Hepatocyte (in vitro differentiated cells): Measurements from ENCODE around the gene ARFIP1. TPM values are rescaled to one million over a fixed set of nuclear protein-coding genes. Genes with fewer than 3 reads are reported as not detected.

Source experiments
- DNase-seq: peaks from one replicate; pipeline ENCODE4 v3.0.0-alpha.2; 2016; ENCODE audit warnings: low spot score
- H2AFZ ChIP-seq: fragments of 200-600 bp; sonication (generic); 2 replicates; pipeline ENCODE4 v1.6.0; 2016; ENCODE audit warnings: antibody characterized with exemption, mild to moderate bottlenecking
- H3K27ac ChIP-seq: fragments of 200-600 bp; sonication (generic); 2 replicates; pipeline ENCODE4 v1.5.1; 2016; ENCODE audit warnings: mild to moderate bottlenecking
- H3K27me3 ChIP-seq: fragments of 200-600 bp; sonication (generic); 2 replicates; pipeline ENCODE4 v1.6.1; 2016
- H3K36me3 ChIP-seq: fragments of 200-600 bp; sonication (generic); replicated peaks from 2 replicates; pipeline ENCODE4 v1.5.1; 2016; ENCODE audit warnings: low read depth; ENCODE audit not compliant: insufficient read depth
- H3K4me1 ChIP-seq: fragments of 200-600 bp; sonication (generic); 2 replicates; pipeline ENCODE4 v1.5.1; 2016; ENCODE audit warnings: mild to moderate bottlenecking, moderate library complexity; ENCODE audit not compliant: insufficient read depth
- H3K4me2 ChIP-seq: fragments of 200-600 bp; sonication (generic); 2 replicates; pipeline ENCODE4 v1.6.0; 2016
- H3K4me3 ChIP-seq: fragments of 200-600 bp; sonication (generic); 2 replicates; pipeline ENCODE4 v1.5.1; 2016; ENCODE audit warnings: mild to moderate bottlenecking
- H3K79me2 ChIP-seq: fragments of 200-600 bp; sonication (generic); 2 replicates; pipeline ENCODE4 v1.6.0; 2017; ENCODE audit warnings: mild to moderate bottlenecking
- H3K9me2 ChIP-seq: fragments of 200-600 bp; sonication (generic); replicated peaks from 2 replicates; pipeline ENCODE4 v1.6.0; 2017; ENCODE audit warnings: mild to moderate bottlenecking; ENCODE audit not compliant: insufficient read depth
- H3K9me3 ChIP-seq: fragments of 200-600 bp; sonication (generic); 2 replicates; pipeline ENCODE4 v1.5.1; 2016; ENCODE audit warnings: low read depth, mild to moderate bottlenecking
- H4K20me1 ChIP-seq: fragments of 200-600 bp; sonication (generic); 2 replicates; pipeline ENCODE4 v1.6.0; 2016; ENCODE audit warnings: mild to moderate bottlenecking; ENCODE audit not compliant: insufficient read depth, poor library complexity, severe bottlenecking
- EZH2 ChIP-seq: fragments of 200-600 bp; sonication (generic); IDR thresholded peaks from 2 replicates; pipeline ENCODE4 v1.6.1; 2016; ENCODE audit warnings: antibody characterized with exemption, mild to moderate bottlenecking, borderline replicate concordance
- EZH2phosphoT487 ChIP-seq: fragments of 200-600 bp; sonication (generic); IDR thresholded peaks from one replicate; pipeline ENCODE4 v1.6.1; 2018; ENCODE audit warnings: antibody characterized with exemption, mild to moderate bottlenecking, low read depth, moderate library complexity; ENCODE audit not compliant: unreplicated experiment, severe bottlenecking
- WGBS: methylation state at CpG from one replicate; pipeline ENCODE4 v1.1.6; 2016; ENCODE audit warnings: low lambda C conversion rate; ENCODE audit errors: missing lambda C conversion rate; 5-methylcytosine and 5-hydroxymethylcytosine counted together
- polyA plus RNA-seq: library from polyadenylated mRNA; unstranded; fragments of >200 nt; fragmentation: Nextera tagmentation; extraction: Ambion mirVana; gene quantifications from 2 replicates; pipeline ENCODE4 v1.2.1, GENCODE V29; 2016
- total RNA-seq: library from RNA; depleted of rRNA; stranded (reverse); fragments of >200 nt; gene quantifications from 2 replicates; pipeline ENCODE4 v1.2.3, GENCODE V29; 2014
- TF ChIP-seq, protein P1 (sequence below): fragments of 200-600 bp; sonication (generic); IDR thresholded peaks from 2 replicates; pipeline ENCODE4 v1.5.1; 2016; ENCODE audit warnings: antibody characterized with exemption, mild to moderate bottlenecking; ENCODE audit not compliant: poor library complexity

The ARFIP1 gene
- total and polyA plus RNA-seq, 2 experiments from 2014 or later = 21.7 to 39.1 TPM

DNA sequence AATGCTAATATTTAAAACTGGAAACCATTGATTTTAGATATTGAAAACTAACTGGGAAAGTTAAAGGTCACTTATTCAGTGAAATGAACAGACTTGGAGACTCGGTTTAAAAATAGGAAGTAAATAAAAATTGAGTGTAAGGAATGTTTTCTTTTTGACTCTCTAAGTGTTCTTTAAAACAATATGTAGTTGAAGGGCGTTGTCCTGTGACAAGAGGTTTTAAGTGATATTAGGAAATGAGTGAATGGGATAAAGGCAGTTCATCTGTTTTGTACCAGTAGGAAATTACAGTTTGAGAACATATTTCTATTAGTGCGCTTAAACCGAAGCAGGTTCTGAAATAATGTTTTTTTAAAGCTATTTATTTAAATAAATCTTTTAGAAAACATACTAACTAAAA is 77.2 kb downstream of the ARFIP1 start:
- peaks cover 16% of the 10 kb centered on the region for H3K9me3 ChIP-seq
- no peak overlapping the region for H3K4me3 ChIP-seq
- H2AFZ ChIP-seq = no peak overlapping the region
- H3K9me2 ChIP-seq = no peaks in the 10 kb centered on the region
- no peak for DNase-seq
- H4K20me1 ChIP-seq = no peaks in the 10 kb centered on the region
- H3K27ac ChIP-seq = no peak overlapping the region
- no peaks in the 10 kb centered on the region for H3K27me3 ChIP-seq
- 91% methylated on average over 4 of the region's 4 CpGs for WGBS
- no peaks in the 10 kb centered on the region for H3K4me1 ChIP-seq
- peaks cover 30% of the 10 kb centered on the region for H3K79me2 ChIP-seq
- no peak overlapping the region for H3K4me2 ChIP-seq
- TF ChIP-seq, protein P1, sequence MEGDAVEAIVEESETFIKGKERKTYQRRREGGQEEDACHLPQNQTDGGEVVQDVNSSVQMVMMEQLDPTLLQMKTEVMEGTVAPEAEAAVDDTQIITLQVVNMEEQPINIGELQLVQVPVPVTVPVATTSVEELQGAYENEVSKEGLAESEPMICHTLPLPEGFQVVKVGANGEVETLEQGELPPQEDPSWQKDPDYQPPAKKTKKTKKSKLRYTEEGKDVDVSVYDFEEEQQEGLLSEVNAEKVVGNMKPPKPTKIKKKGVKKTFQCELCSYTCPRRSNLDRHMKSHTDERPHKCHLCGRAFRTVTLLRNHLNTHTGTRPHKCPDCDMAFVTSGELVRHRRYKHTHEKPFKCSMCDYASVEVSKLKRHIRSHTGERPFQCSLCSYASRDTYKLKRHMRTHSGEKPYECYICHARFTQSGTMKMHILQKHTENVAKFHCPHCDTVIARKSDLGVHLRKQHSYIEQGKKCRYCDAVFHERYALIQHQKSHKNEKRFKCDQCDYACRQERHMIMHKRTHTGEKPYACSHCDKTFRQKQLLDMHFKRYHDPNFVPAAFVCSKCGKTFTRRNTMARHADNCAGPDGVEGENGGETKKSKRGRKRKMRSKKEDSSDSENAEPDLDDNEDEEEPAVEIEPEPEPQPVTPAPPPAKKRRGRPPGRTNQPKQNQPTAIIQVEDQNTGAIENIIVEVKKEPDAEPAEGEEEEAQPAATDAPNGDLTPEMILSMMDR = no peak
- TF ChIP-seq EZH2 (no peak), EZH2phosphoT487 (no peak)
- H3K36me3 ChIP-seq = no peaks in the 10 kb centered on the region

DNA sequence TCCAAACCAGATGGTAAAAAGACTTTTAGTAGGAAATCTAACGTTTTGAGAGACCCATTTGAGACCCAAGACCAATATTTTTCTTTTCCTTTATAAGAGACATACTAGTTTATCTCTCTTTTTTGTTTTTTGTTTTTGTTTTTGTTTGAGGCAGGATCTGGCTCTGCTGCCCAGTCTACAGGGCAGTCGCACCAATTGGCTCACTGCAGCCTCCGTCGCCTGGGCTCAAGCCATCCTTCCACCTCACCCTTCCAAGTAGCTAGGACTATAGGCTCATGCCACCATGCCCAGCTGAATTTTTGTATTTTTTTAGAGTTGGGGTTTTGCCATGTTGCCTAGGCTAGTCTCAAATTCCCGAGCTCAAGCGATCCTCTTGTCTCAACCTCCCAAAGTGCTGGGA is 79.2 kb downstream of the ARFIP1 start:
- no peaks in the 10 kb centered on the region for H3K27me3 ChIP-seq
- H3K79me2 ChIP-seq = peaks cover 20% of the 10 kb centered on the region
- TF ChIP-seq EZH2phosphoT487 (no peak), EZH2 (no peak)
- TF ChIP-seq, protein P1 = no peak
- H3K4me3 ChIP-seq = no peak overlapping the region
- no peak for DNase-seq
- no peaks in the 10 kb centered on the region for H3K4me1 ChIP-seq
- H2AFZ ChIP-seq = no peak overlapping the region
- H3K36me3 ChIP-seq = no peaks in the 10 kb centered on the region
- H4K20me1 ChIP-seq = no peaks in the 10 kb centered on the region
- H3K4me2 ChIP-seq = no peak overlapping the region
- H3K27ac ChIP-seq = no peak overlapping the region
- peaks cover 6% of the 10 kb centered on the region for H3K9me3 ChIP-seq
- H3K9me2 ChIP-seq = no peaks in the 10 kb centered on the region
- WGBS = 89% methylated on average over 6 of the region's 6 CpGs

DNA sequence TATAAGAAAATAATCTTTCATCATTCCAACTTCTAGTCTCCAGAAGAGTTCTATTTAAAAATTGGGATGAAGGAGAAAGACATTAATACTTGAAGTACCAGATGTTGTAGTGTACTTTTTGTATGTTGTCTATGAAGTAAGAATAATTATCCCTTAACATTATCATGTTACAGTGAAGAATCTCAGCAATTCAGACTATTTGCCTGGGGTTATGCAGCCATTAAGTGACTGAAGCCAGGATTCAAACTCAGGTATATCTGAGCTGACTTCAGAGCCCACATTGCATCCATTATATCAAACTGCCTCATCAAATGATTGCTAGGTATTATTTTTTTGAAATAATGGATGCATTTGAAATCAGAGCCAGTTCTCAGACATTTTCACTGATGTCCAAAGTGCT is 80.3 kb downstream of the ARFIP1 start:
- Histone ChIP-seq H3K27me3 (no peaks in the 10 kb centered on the region), H3K79me2 (peaks cover 9% of the 10 kb centered on the region), H2AFZ (no peak overlapping the region), H4K20me1 (no peaks in the 10 kb centered on the region), H3K36me3 (no peaks in the 10 kb centered on the region), H3K9me3 (no peaks in the 10 kb centered on the region), H3K4me1 (no peaks in the 10 kb centered on the region), H3K27ac (no peak overlapping the region), H3K4me3 (no peak overlapping the region), H3K9me2 (no peaks in the 10 kb centered on the region), H3K4me2 (no peak overlapping the region)
- TF ChIP-seq, protein P1 = no peak
- TF ChIP-seq EZH2 = no peak
- no peak for TF ChIP-seq EZH2phosphoT487
- no peak for DNase-seq

DNA sequence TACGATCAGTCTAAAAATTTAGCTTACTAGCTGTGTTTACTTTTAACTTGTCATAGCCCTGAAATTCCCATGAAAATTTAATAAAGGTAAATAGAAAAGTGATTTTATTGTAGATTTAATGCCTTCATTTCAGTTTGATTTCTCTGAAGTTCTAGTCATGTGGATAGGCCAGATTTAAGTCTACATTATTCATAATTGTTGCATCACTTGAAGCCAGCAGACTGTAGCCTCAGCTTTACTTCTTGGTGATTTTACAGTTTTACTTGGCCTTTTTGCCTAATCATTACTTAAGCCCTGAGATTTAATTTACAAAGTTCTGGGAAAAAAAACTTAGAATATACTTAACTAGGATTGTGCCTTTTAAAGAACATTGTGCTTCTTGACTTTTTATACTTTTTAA is 82.9 kb downstream of the ARFIP1 start:
- Histone ChIP-seq H3K36me3 (no peaks in the 10 kb centered on the region), H3K4me1 (no peaks in the 10 kb centered on the region), H3K9me3 (no peaks in the 10 kb centered on the region), H4K20me1 (no peaks in the 10 kb centered on the region), H3K27me3 (no peaks in the 10 kb centered on the region), H3K79me2 (no peaks in the 10 kb centered on the region), H3K4me3 (no peak overlapping the region), H3K4me2 (no peak overlapping the region), H3K27ac (no peak overlapping the region), H3K9me2 (no peaks in the 10 kb centered on the region), H2AFZ (no peak overlapping the region)
- TF ChIP-seq, protein P1 = no peak
- TF ChIP-seq EZH2 = no peak
- no peak for TF ChIP-seq EZH2phosphoT487
- DNase-seq = no peak
- 94% methylated on average over 1 of the region's 1 CpG for WGBS
